ENCODE measurements around the gene RAD1. TPM values are rescaled to one million over a fixed set of nuclear protein-coding genes. Genes with fewer than 3 reads are reported as not detected.

RAD1 gene
- total and polyA plus RNA-seq, 2 of the 8 experiments (the other 6 are each of a cell fraction or from before 2014, with no cell fraction given), result 15.1 to 37.3 TPM

DNA sequence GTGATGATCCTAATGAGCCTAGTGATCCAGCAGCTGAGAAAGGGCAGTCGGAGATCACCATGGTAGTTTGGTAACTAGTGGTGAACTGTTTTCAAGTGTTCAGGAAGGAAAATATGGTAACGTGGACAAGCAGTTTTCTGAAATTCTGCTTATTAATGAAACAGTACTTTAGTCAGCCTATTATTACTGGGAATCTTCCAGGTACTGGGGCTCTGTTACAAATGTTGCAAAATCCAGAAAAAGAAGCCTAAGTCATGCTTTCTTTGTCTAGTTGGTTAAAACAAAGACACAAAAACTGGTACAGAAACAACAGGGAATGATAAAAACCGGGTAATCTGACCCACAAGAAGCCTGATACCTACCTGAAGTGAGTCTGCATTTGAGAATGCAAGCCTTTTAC, 58.1 kb downstream of the RAD1 start:
- H3K4me3 ChIP-seq (ENCODE audit: extremely low read depth in 1 of 4, insufficient read depth in 2 of 4, low read depth in 3 of 4, low read length in 4 of 4), result no peak overlapping the region
- DNase-seq (ENCODE audit: low read depth in 1 of 2, low spot score in 2 of 2) (no peak), FAIRE-seq (no peak)
- WGBS, 2 experiments (ENCODE audit: extremely low coverage in 1 of 2, insufficient coverage in 1 of 2, insufficient read length in 1 of 2, insufficient replicate concordance in 2 of 2, low coverage in 1 of 2, low lambda C conversion rate in 2 of 2, missing lambda C conversion rate in 1 of 2), result 87% methylated on average over 3 of the region's 3 CpGs; no CpG with 5 or more reads in 1 of the 2 experiments
- H3K36me3 ChIP-seq (ENCODE audit: control insufficient read depth in 2 of 4, insufficient read depth in 4 of 4, low read length in 3 of 4), result no peaks in the 10 kb centered on the region
- no peaks in the 10 kb centered on the region for H3K9me3 ChIP-seq (ENCODE audit: insufficient read depth in 2 of 2, low read depth in 1 of 2, low read length in 1 of 2)
- no peaks in the 10 kb centered on the region; the same call in 1 of the 2 replicates for H3K23me2 ChIP-seq (ENCODE audit: low read depth, low read length)
- H3K4ac ChIP-seq (replicated peaks; ENCODE audit: insufficient read length, low read depth, low read length), result no peak overlapping the region
- H4K91ac ChIP-seq (replicated peaks; ENCODE audit: insufficient read length, low read length), result no peak overlapping the region
- H3K18ac ChIP-seq (ENCODE audit: extremely low read depth, low read length), result no peak overlapping the region
- no peak overlapping the region for H3K14ac ChIP-seq (ENCODE audit: insufficient read length)
- no peak overlapping the region for H4K5ac ChIP-seq (ENCODE audit: insufficient read length, low read depth, low read length)
- no peak overlapping the region for H3K27ac ChIP-seq (ENCODE audit: low read depth, low read length)
- POLR2A ChIA-PET (ENCODE audit: partially characterized antibody), result no interaction called here
- H2BK120ac ChIP-seq (replicated peaks; ENCODE audit: low read depth, low read length), result no peak overlapping the region
- H3K79me2 ChIP-seq (ENCODE audit: control insufficient read depth in 1 of 2, insufficient read depth in 2 of 2, low read length in 2 of 2), result no peaks in the 10 kb centered on the region
- H2AFZ ChIP-seq (ENCODE audit: low read length), result no peak overlapping the region
- H2BK12ac ChIP-seq (ENCODE audit: low read depth, low read length), result no peak overlapping the region
- no peak overlapping the region for H3K23ac ChIP-seq (ENCODE audit: insufficient read length)
- no peak overlapping the region for H2BK5ac ChIP-seq (ENCODE audit: low read depth, low read length)
- no peaks in the 10 kb centered on the region for H3K27me3 ChIP-seq (replicated peaks in 1 of 4; ENCODE audit: control insufficient read depth in 3 of 4, extremely low read depth in 1 of 4, insufficient read depth in 3 of 4, low read length in 3 of 4)
- H4K20me1 ChIP-seq (replicated peaks in 1 of 2; ENCODE audit: control insufficient read depth in 1 of 2, insufficient read depth in 2 of 2, low read length in 2 of 2), result no peaks in the 10 kb centered on the region
- no peak overlapping the region for H2AK5ac ChIP-seq (ENCODE audit: low read depth, low read length)
- H3K4me2 ChIP-seq (ENCODE audit: insufficient read depth in 1 of 2, low read depth in 2 of 2, low read length in 2 of 2), result no peak overlapping the region
- no peak overlapping the region for H3K9ac ChIP-seq (replicated peaks in 1 of 4; ENCODE audit: extremely low read depth in 1 of 4, low read depth in 3 of 4, low read length in 3 of 4)
- no peaks in the 10 kb centered on the region for H3K4me1 ChIP-seq (replicated peaks in 1 of 4; ENCODE audit: control insufficient read depth in 3 of 4, insufficient read depth in 4 of 4, low read length in 3 of 4)
- no peak overlapping the region for H2BK15ac ChIP-seq (ENCODE audit: low read length)
- H3K56ac ChIP-seq (replicated peaks; ENCODE audit: insufficient read length, low read depth, low read length), result no peak overlapping the region
- H3K79me1 ChIP-seq (ENCODE audit: low read depth, low read length), result no peaks in the 10 kb centered on the region
- no peak overlapping the region for H4K8ac ChIP-seq (ENCODE audit: extremely low read depth, insufficient read depth, low read length)
- CTCF ChIA-PET (ENCODE audit: partially characterized antibody), result interaction anchor here (1.0 kb wide), 1 partner anchor 41 kb away, joined by 3 read pairs; no protein-coding TSS in a partner anchor
- H2BK20ac ChIP-seq (ENCODE audit: low read length), result no peak overlapping the region
- TF ChIP-seq HDAC2 (IDR thresholded peaks at IDR 0.05; ENCODE audit: borderline replicate concordance in 1 of 2, low read depth in 2 of 2, low read length in 2 of 2) (no peak), SIRT6 (IDR thresholded peaks at IDR 0.05; ENCODE audit: low read length) (no peak), CHD2 (IDR thresholded peaks at IDR 0.05; ENCODE audit: low read length) (no peak), MAX (IDR thresholded peaks at IDR 0.05) (no peak), SUZ12 (IDR thresholded peaks at IDR 0.05; ENCODE audit: low read length) (no peak), SIN3A (conservative IDR thresholded peaks at IDR 0.05 in 1 of 2, IDR thresholded peaks at IDR 0.05 in 1 of 2; ENCODE audit: low read depth in 1 of 2, low read length in 2 of 2) (no peak), RBBP5 (IDR thresholded peaks at IDR 0.05; ENCODE audit: borderline replicate concordance, low read depth, low read length) (no peak), RAD21 (IDR thresholded peaks at IDR 0.05 in 1 of 2, conservative IDR thresholded peaks at IDR 0.05 in 1 of 2; ENCODE audit: low read depth in 2 of 2, low read length in 2 of 2) (no peak), SAP30 (IDR thresholded peaks at IDR 0.05; ENCODE audit: insufficient read depth, insufficient replicate concordance, low read length) (no peak), TAF1 (IDR thresholded peaks at IDR 0.05; ENCODE audit: low read depth, low read length) (no peak)

All from H1 (cell line).